HG02678 (cell line): ENCODE data around the gene RBPMS2.
"Not testable (repeated sequence)": the region's sequence is repeated elsewhere in the genome, so short reads cannot be mapped to it uniquely, and the experiment has no call there.

Source experiments
- ATAC-seq: cut with Tn5 transposase; IDR thresholded peaks from one replicate; pipeline ENCODE4 v1.9.1; 2021; ENCODE audit warnings: mild to moderate bottlenecking, moderate library complexity; ENCODE audit not compliant: unreplicated experiment

Gene RBPMS2

GRCh38 chr15:64775551-64776401 is at the start of gene RBPMS2:
Gene RBPMS2, minus strand, starts transcription at chr15:64775589. Its CDS starts 270 bp downstream, at chr15:64775319.
- ATAC-seq: no peak

DNA sequence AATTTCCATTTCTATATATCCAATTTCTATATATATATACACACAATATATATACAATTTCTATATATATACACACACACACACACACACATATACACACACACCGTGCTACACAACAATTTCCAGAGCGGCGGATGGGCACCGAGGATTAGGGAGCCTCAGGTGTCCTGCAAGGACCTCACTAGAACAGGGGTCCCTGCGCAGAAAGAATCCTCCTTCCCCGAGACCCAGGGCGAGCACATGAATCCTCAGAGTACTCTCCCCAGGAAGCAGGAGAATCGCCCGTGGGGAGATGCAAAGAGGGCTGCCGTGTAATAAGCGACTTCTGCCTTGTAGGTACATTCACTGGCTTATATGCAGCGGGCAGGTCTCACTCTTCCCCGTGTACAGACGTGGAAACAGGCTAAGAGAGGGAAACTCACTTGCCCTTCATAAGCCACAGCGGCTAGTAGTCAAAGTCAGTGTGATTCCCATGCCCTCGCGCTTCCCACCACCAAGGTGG is 49.6 kb upstream of the RBPMS2 start:
- ATAC-seq: peak; percentile 1

DNA sequence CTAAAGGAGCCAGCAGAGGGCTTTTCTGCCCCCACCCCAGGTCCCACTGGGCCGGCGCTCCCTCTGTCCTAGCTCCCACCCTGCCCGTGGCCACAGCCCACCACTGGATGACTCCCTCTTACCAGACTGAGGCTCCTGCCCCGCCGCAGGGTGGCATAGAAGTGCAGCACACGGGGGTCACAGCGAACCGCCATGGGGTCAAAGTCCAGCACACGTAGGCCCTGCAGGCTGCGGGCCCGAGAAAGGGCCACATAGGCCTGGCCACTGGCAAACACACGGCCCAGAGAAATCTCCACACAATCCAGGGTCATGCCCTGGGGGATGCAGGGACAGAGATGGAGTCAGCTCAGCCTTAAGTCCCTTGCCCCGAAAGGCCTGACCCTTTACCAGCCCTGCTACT is 41.1 kb upstream of the RBPMS2 start:
- ATAC-seq: no peak

- ATAC-seq: not testable (repeated sequence)
These were observed 39.6 kb upstream of the RBPMS2 start for GRCh38 chr15:64814965-64815364.

GRCh38 chr15:64814283-64814682 is 38.9 kb upstream of the RBPMS2 start:
- ATAC-seq: not testable (repeated sequence)

GRCh38 chr15:64813075-64813474 is 37.7 kb upstream of the RBPMS2 start:
- peak; percentile 59 for ATAC-seq

GRCh38 chr15:64810497-64811326 is 35.3 kb upstream of the RBPMS2 start:
- ATAC-seq: no peak

DNA sequence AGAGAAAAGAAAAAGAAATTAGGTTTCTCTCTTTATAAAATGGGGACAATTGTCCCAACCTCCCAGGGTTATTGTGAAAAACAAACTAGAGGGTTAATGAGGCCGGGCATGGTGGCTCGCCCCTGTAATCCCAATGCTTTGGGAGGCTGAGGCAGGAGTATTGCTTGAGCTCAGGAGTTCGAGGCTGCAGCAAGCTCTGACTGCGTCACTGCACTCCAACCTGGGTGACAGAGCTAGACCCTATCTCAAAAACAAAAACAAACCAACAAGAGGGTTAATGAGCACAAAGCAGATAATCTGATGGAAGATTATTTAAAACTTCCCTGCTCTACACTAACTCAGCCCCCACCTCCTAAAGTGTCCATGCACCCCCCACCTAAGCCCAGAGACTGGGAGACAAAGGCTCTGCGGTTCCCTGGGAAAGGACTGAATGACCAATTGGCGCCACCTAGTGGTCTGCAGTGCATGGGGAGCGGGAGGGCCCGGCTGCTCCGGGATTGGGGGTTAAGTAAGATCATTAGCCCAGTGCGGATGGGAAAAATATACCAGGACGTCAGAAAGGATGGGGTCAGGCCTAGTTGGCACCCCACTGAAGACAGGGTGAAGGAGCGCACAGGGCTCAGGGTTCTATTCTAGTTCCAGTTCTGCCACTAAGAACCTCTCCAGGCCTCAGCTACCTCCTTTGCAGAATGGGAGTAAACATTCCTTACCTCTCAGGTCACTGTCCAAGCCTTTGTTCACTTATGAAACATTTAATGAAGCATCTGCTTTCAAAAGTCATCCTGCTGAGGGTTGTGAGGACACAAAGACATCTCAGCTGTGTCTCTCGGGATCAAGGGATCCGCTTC is 34.5 kb upstream of the RBPMS2 start:
- no peak for ATAC-seq

- ATAC-seq: no peak
These were observed 33.5 kb upstream of the RBPMS2 start for GRCh38 chr15:64808785-64809453.

- no peak for ATAC-seq
These were observed 32.4 kb upstream of the RBPMS2 start for GRCh38 chr15:64807751-64808222.

GRCh38 chr15:64807051-64807749 is 31.8 kb upstream of the RBPMS2 start:
- no peak for ATAC-seq

DNA sequence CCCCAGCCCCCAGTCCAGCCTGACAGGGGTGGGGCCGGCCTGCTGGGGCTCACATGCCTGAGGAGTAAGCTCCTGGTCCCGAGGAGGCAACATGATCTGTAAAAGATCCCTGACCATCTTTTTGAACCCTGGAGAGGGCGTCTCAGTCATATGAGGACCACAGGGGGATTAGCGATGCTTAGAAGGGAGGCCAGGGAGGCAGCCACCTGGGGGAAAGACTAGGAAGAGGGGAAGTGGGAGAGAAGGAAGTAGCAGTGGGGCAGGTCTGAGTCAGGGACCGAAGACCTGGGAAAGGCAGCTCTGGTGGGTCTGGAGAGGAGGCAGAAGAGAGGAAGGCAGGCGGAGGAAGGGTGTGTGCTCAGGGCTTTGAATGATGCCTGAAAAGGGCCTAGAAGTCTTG is 31.1 kb upstream of the RBPMS2 start:
- ATAC-seq: no peak

GRCh38 chr15:64804619-64805018 is 29.2 kb upstream of the RBPMS2 start:
- ATAC-seq: no peak

DNA sequence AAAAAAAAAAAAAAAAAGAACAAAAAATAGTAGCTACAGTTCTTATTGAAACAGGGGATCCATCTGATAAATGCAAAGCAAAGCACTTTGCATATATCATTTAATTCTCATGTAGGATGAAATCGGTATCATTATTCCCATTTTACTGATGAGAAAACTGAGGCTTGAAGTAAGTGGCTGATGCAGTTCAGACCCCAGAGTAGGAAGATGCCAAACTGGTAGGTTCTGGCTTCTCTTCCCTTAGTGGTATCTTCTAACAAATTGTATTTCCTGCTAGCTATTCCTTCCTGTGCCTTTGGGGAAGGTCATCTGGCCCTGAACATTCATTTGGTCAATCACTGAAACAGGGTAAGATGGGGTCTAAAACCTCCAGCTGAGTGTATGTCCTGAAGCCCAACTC is 28.1 kb upstream of the RBPMS2 start:
- no peak for ATAC-seq

DNA sequence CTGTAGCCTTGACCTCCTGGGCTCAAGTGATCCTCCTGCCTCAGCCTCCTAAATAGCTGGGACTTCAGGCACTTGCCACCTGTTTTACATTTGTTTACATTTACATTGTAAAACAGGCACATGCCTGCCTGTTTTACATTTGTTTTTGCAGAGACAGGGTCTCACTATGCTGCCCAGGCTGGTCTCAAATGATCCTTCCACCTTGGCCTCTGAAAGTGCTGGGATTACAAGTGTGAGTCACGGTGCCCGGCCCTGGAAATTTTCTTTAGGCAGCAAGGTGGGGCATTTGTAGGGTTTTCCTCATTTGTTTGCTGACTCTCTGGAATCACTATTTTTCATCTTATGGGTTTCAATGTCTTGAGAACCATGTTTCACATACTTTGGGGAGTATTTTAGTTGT is 25.1 kb upstream of the RBPMS2 start:
- ATAC-seq: no peak

DNA sequence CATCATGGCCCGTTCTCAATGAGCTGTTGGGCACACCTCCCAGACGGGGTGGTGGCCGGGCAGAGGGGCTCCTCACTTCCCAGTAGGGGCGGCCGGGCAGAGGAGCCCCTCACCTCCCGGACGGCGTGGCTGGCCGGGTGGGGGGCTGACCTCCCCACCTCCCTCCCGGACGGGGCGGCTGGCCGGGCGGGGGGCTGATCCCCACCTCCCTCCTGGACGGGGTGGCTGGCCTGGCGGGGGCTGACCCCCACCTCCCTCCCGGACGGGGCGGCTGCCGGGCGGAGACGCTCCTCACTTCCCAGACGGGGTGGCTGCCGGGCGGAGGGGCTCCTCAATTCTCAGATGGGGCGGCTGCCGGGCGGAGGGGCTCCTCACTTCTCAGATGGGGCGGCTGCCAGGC is 23.5 kb upstream of the RBPMS2 start:
- ATAC-seq: not testable (repeated sequence)

DNA sequence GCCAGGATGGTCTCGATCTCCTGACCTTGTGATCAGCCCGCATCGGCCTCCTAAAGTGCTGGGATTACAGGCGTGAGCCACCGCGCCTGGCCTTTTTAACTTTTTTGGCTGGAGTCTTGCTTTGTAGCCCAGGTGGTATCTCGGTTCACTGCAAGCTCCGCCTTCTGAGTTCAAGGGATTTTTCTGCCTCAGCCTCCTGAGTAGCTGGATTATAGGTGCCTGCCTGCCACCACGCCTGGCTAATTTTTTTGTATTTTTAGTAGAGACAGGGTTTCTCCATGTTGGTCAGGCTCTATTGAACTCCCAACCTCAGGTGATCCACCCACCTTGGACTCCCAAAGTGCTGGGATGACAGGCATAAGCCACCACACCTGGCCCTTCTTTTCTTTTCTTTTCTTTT is 20.5 kb upstream of the RBPMS2 start:
- ATAC-seq: not testable (repeated sequence)

GRCh38 chr15:64795299-64795698 is 19.9 kb upstream of the RBPMS2 start:
- ATAC-seq: not testable (repeated sequence)

DNA sequence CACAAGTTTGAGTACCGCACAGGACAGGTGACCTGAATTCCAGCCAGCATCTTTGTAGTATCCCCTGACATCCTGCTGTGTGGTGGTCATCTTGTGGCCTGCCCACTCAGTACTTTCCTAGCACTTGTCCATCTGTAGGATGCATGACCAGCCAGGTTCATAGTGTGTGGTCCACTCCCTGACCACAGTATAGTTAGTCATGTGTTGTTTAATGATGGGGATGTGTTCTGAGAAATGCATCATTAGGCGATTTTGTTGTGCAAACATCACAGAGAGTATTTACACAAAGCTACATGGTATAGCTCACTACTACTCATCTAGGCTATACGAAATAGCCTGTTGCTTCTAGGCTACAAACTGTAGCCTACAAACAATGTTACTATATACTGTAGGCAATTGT is 16.9 kb upstream of the RBPMS2 start:
- no peak for ATAC-seq
